SK-N-SH (cell line): ENCODE results near the gene GPX2. TPM values are rescaled to one million over a fixed set of nuclear protein-coding genes. Genes with fewer than 3 reads are reported as not detected.

Experiments used
- CTCF ChIA-PET: fragments of 300-600, 350-600 bp; formaldehyde crosslinking; extraction: SDS; loops from one replicate; lab custom pipeline; 2021; lab: Yijun Ruan, JAX
- POLR2A ChIA-PET: fragments of 350-600 bp; sonication (Branson Sonifier 250); formaldehyde crosslinking; extraction: SDS; loops from one replicate; lab custom pipeline; 2020; ENCODE audit warnings: antibody characterized with exemption, inconsistent platforms; lab: Yijun Ruan, JAX
- DNase-seq: peaks from one replicate; pipeline ENCODE4 v3.0.0; 2012
- H2AFZ ChIP-seq: fragments of 200-600 bp; sonication (generic); 2 replicates; pipeline ENCODE4 v1.8.1; 2016; ENCODE audit warnings: antibody characterized with exemption, mild to moderate bottlenecking, low read depth
- H3F3A ChIP-seq: fragments of 200-600 bp; sonication (generic); replicated peaks from 2 replicates; pipeline ENCODE3; 2016; ENCODE audit warnings: antibody characterized with exemption, mild to moderate bottlenecking; ENCODE audit not compliant: insufficient read depth
- H3K27ac ChIP-seq, 2 experiments: fragments of 200-500 bp in 1 of 2; fragments of 200-600 bp in 1 of 2; sonication (Bioruptor generic) in 1 of 2; sonication (generic), shearing (Covaris generic) in 1 of 2; 2 replicates each; pipeline versions ENCODE4 v1.5.1 to v1.6.1; 2014 to 2016; ENCODE audit warnings: low read depth in 2 of 2, inconsistent platforms in 1 of 2, low read length in 1 of 2, mild to moderate bottlenecking in 1 of 2, mixed read lengths in 1 of 2
- H3K27me3 ChIP-seq: fragments of 200-600 bp; sonication (generic), shearing (Covaris generic); 2 replicates; pipeline ENCODE4 v1.6.1; 2016; ENCODE audit warnings: mixed run types; ENCODE audit not compliant: insufficient read depth
- H3K36me3 ChIP-seq, 2 experiments: fragments of 200-500 bp in 1 of 2; fragments of 200-600 bp in 1 of 2; sonication (Bioruptor generic) in 1 of 2; sonication (generic) in 1 of 2; replicated peaks in 1 of 2; 2 replicates each; pipeline versions ENCODE3 to v1.5.1; 2014 to 2016; ENCODE audit warnings: low read length in 1 of 2, mild to moderate bottlenecking in 1 of 2; ENCODE audit not compliant: insufficient read depth in 2 of 2, control insufficient read depth in 1 of 2
- H3K4me1 ChIP-seq, 2 experiments: fragments of 200-500 bp in 1 of 2; fragments of 200-600 bp in 1 of 2; sonication (Bioruptor generic) in 1 of 2; sonication (generic), shearing (Covaris generic) in 1 of 2; 2 replicates each; pipeline versions ENCODE4 v1.5.1 to v1.6.1; 2014 to 2016; ENCODE audit warnings: low read depth in 1 of 2, low read length in 1 of 2, mixed run types in 1 of 2; ENCODE audit not compliant: insufficient read depth in 2 of 2, control insufficient read depth in 1 of 2
- H3K4me2 ChIP-seq: fragments of 200-600 bp; sonication (generic), shearing (Covaris generic); 2 replicates; pipeline ENCODE4 v1.6.1; 2017; ENCODE audit warnings: mixed run types
- H3K4me3 ChIP-seq, 2 experiments: fragments of 200-500 bp in 1 of 2; fragments of 200-600 bp in 1 of 2; sonication (Bioruptor generic) in 1 of 2; sonication (generic), shearing (Covaris generic) in 1 of 2; 2 replicates each; pipeline versions ENCODE4 v1.5.1 to v1.8.1; 2014 to 2016; ENCODE audit warnings: low read depth in 2 of 2, inconsistent platforms in 1 of 2, low read length in 1 of 2, mild to moderate bottlenecking in 1 of 2, mixed read lengths in 1 of 2, moderate library complexity in 1 of 2
- H3K79me2 ChIP-seq: fragments of 200-600 bp; sonication (generic); 2 replicates; pipeline ENCODE4 v1.8.1; 2017; ENCODE audit warnings: mild to moderate bottlenecking; ENCODE audit not compliant: insufficient read depth
- H3K9ac ChIP-seq: fragments of 200-600 bp; sonication (generic); 2 replicates; pipeline ENCODE4 v1.6.1; 2017; ENCODE audit warnings: mixed run types
- H3K9me2 ChIP-seq: fragments of 200-600 bp; sonication (generic); 2 replicates; pipeline ENCODE4 v1.6.1; 2017; ENCODE audit warnings: mixed run types
- H3K9me3 ChIP-seq: fragments of 200-600 bp; sonication (generic); 2 replicates; pipeline ENCODE4 v1.6.1; 2017; ENCODE audit warnings: mixed run types, mild to moderate bottlenecking, moderate library complexity
- H4K20me1 ChIP-seq: fragments of 200-600 bp; sonication (generic); 2 replicates; pipeline ENCODE4 v1.6.1; 2017; ENCODE audit warnings: mild to moderate bottlenecking, mixed run types; ENCODE audit not compliant: insufficient read depth
- CTCF ChIP-seq: fragments of 200-600 bp; sonication (generic); IDR thresholded peaks from 2 replicates; pipeline ENCODE4 v1.6.1; 2017; ENCODE audit warnings: antibody characterized with exemption, mild to moderate bottlenecking, moderate library complexity
- EZH2phosphoT487 ChIP-seq: fragments of 200-600 bp; sonication (generic); IDR thresholded peaks from 2 replicates; pipeline ENCODE4 v1.6.1; 2017; ENCODE audit warnings: low read depth, mixed run types, mild to moderate bottlenecking, antibody characterized with exemption, moderate library complexity, borderline replicate concordance
- FOSL2 ChIP-seq: IDR thresholded peaks from 2 replicates; pipeline ENCODE4 v1.4.0; 2012; ENCODE audit warnings: low read depth, mild to moderate bottlenecking, moderate library complexity, borderline replicate concordance
- JUND ChIP-seq: IDR thresholded peaks from 2 replicates; pipeline ENCODE4 v1.4.0; 2012
- MEF2A ChIP-seq: IDR thresholded peaks from 2 replicates; pipeline ENCODE4 v1.4.0; 2012; ENCODE audit warnings: low read depth, borderline replicate concordance
- NFIC ChIP-seq: IDR thresholded peaks from 2 replicates; pipeline ENCODE4 v1.4.0; 2012; ENCODE audit warnings: borderline replicate concordance
- RAD21 ChIP-seq: IDR thresholded peaks from 2 replicates; pipeline ENCODE4 v1.6.1; 2012; ENCODE audit warnings: mild to moderate bottlenecking, low read length
- RCOR1 ChIP-seq: fragments of 150-350 bp; IDR thresholded peaks from 2 replicates; pipeline ENCODE4 v1.6.1; 2017; ENCODE audit warnings: antibody characterized with exemption, low read length
- REST ChIP-seq: IDR thresholded peaks from 2 replicates; pipeline ENCODE4 v1.6.1; 2012; ENCODE audit warnings: mild to moderate bottlenecking, low read depth, low read length, moderate library complexity
- RXRA ChIP-seq: IDR thresholded peaks from 2 replicates; pipeline ENCODE4 v1.4.0; 2012; ENCODE audit warnings: low read depth, mild to moderate bottlenecking, borderline replicate concordance
- SMC3 ChIP-seq: IDR thresholded peaks from 2 replicates; pipeline ENCODE4 v1.6.1; 2012; ENCODE audit warnings: low read depth, low read length, improper control_type of control experiment
- USF1 ChIP-seq: IDR thresholded peaks from 2 replicates; pipeline ENCODE4 v1.4.0; 2012; ENCODE audit warnings: low read depth, borderline replicate concordance
- YY1 ChIP-seq: IDR thresholded peaks from 2 replicates; pipeline ENCODE4 v1.4.0; 2012; ENCODE audit warnings: low read depth, mild to moderate bottlenecking
- WGBS: methylation state at CpG from one replicate; pipeline ENCODE4 v1.1.6; 2017; ENCODE audit warnings: low lambda C conversion rate; 5-methylcytosine and 5-hydroxymethylcytosine counted together
- polyA plus RNA-seq, 3 experiments: library from polyadenylated mRNA; depleted of rRNA; stranded (reverse); fragments of >200 nt; gene quantifications; 2 replicates each; pipeline ENCODE4 v1.2.3, GENCODE V29; 2012
- TF ChIP-seq, protein P1 (sequence below): IDR thresholded peaks from 2 replicates; pipeline ENCODE4 v1.4.0; 2012; ENCODE audit warnings: low read depth, borderline replicate concordance
- TF ChIP-seq, protein P2 (sequence below): IDR thresholded peaks from 2 replicates; pipeline ENCODE4; 2012

Gene GPX2
- polyA plus RNA-seq, 1 of the 3 experiments (the other 2 are of a cell fraction) = not detected

- no peaks in the 10 kb centered on the region for H3K27me3 ChIP-seq
- TF ChIP-seq SMC3 (peak; percentile 35), JUND (no peak), RAD21 (peak; percentile 79), CTCF (peak; percentile 80)
- TF ChIP-seq, all 33 proteins: peak for 3
- Histone ChIP-seq H3K9me2 (no peaks in the 10 kb centered on the region), H3K4me3 (peak overlapping the region; percentile 36 to 54), H3F3A (no peaks in the 10 kb centered on the region), H3K27ac (no peak overlapping the region), H3K9me3 (no peaks in the 10 kb centered on the region), H3K4me2 (peak overlapping the region; percentile 36), H4K20me1 (no peaks in the 10 kb centered on the region), H3K79me2 (peaks cover 16% of the 10 kb centered on the region), H3K36me3 (no peaks in the 10 kb centered on the region), H3K9ac (no peak overlapping the region), H2AFZ (peak overlapping the region; percentile 74), H3K4me1 (peaks cover 6 to 8% of the 10 kb centered on the region in 2 experiments; a peak in 3 of 4 replicates)
- ChIA-PET POLR2A (no interaction called here), CTCF (interaction anchor here (0.7 to 4.7 kb wide), 10 partner anchors 11 to 1088 kb away, joined by 3 to 50 read pairs (median 3); no protein-coding TSS in a partner anchor)
- DNase-seq = peak; percentile 65
- 3% methylated on average over 15 of the region's 15 CpGs for WGBS
These were observed 41.1 kb upstream of the GPX2 start for GRCh38 chr14:64983439-64984310.

GRCh38 chr14:64979336-64980074 lies 37.0 kb upstream of the GPX2 start:
- H3K27ac ChIP-seq = no peak overlapping the region
- H3K4me3 ChIP-seq = no peak overlapping the region
- CTCF ChIA-PET = no interaction called here
- peaks cover 0 to 2% of the 10 kb centered on the region in 2 experiments; a peak in 2 of 4 replicates for H3K4me1 ChIP-seq
- no peak overlapping the region for H3K4me2 ChIP-seq
- no peak for DNase-seq
- H3K27me3 ChIP-seq = no peaks in the 10 kb centered on the region
- H3F3A ChIP-seq = no peaks in the 10 kb centered on the region
- no peaks in the 10 kb centered on the region for H3K79me2 ChIP-seq
- H2AFZ ChIP-seq = no peak overlapping the region
- WGBS = 65% methylated on average over 5 of the region's 5 CpGs
- H3K9ac ChIP-seq = no peak overlapping the region
- H3K36me3 ChIP-seq = no peaks in the 10 kb centered on the region
- no peaks in the 10 kb centered on the region for H4K20me1 ChIP-seq
- POLR2A ChIA-PET = no interaction called here
- H3K9me2 ChIP-seq = no peaks in the 10 kb centered on the region
- H3K9me3 ChIP-seq = no peaks in the 10 kb centered on the region
- TF ChIP-seq, protein P1, sequence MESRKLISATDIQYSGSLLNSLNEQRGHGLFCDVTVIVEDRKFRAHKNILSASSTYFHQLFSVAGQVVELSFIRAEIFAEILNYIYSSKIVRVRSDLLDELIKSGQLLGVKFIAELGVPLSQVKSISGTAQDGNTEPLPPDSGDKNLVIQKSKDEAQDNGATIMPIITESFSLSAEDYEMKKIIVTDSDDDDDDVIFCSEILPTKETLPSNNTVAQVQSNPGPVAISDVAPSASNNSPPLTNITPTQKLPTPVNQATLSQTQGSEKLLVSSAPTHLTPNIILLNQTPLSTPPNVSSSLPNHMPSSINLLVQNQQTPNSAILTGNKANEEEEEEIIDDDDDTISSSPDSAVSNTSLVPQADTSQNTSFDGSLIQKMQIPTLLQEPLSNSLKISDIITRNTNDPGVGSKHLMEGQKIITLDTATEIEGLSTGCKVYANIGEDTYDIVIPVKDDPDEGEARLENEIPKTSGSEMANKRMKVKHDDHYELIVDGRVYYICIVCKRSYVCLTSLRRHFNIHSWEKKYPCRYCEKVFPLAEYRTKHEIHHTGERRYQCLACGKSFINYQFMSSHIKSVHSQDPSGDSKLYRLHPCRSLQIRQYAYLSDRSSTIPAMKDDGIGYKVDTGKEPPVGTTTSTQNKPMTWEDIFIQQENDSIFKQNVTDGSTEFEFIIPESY = no peak
- TF ChIP-seq YY1 (no peak), EZH2phosphoT487 (no peak), RXRA (no peak), FOSL2 (peak; percentile 44; the same call in 1 of the 2 replicates), MEF2A (no peak), NFIC (no peak), RCOR1 (no peak), REST (no peak), JUND (0 out of 2 replicates have a peak, but pooled peaks have one; percentile 20), USF1 (no peak)
- TF ChIP-seq, protein P2, sequence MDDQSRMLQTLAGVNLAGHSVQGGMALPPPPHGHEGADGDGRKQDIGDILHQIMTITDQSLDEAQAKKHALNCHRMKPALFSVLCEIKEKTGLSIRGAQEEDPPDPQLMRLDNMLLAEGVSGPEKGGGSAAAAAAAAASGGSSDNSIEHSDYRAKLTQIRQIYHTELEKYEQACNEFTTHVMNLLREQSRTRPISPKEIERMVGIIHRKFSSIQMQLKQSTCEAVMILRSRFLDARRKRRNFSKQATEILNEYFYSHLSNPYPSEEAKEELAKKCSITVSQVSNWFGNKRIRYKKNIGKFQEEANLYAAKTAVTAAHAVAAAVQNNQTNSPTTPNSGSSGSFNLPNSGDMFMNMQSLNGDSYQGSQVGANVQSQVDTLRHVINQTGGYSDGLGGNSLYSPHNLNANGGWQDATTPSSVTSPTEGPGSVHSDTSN = no peak
